ENCODE data around the gene TAS1R2.
"Not testable (repeated sequence)": the region's sequence is repeated elsewhere in the genome, so short reads cannot be mapped to it uniquely, and the experiment has no call there.

The TAS1R2 gene

DNA sequence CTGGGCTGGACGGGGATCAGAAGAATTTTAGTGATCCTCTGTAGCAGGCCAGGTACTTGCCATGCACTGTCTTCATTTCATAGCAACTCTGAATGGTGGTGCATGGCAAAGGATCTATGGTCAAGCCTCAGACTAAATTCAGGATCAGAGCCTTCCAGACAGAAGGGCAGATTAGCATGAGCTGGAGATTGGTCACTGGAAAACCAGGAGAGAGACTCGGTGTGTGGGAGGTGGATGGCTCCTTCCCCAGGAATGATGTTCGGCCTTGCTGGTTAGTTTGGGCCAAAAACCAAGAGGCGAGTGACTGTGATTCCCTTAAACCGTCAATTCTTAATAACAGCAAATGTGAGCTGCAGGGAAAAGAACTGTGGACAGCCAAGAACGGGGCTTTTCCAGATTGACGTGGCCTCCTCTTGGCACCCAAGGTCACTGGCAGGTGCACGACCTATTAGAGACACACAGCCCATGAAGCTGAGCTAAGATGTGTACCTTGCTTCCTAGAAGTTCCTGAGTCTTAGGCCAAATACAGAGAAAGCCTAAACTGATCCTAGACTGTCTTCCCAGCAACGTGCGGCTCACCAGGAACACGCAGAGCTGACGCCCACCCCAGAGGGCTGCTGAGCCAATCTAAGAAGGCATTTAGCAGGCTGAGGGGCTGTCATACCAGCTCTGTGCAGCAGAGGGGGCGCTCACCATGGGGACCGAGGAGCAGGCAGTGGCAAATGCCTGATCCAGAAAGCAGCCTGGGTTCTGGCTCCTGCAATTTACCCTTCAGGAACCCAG is 24.4 kb upstream of the TAS1R2 start:
- no peak for DNase-seq

DNA sequence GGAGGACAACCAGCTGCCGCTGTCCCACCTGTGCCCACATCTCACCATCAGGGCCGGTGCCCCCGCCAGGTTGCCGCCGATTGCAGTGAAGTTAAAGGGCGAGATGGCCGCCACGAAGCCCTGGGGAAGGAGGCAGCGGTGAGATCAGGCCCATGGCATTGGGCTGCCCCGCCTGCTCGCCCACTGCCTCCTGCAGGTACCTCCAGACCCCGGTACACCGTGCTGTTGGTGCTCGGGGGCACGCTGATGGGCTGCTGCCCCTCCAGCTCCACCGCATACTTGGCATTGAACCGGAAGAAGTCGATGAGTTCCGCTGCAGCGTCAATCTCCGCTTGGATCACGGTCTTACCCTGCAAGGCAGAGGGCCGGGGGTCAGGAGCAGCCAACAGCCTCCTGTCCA is 23.6 kb upstream of the TAS1R2 start:
- no peak for DNase-seq

DNA sequence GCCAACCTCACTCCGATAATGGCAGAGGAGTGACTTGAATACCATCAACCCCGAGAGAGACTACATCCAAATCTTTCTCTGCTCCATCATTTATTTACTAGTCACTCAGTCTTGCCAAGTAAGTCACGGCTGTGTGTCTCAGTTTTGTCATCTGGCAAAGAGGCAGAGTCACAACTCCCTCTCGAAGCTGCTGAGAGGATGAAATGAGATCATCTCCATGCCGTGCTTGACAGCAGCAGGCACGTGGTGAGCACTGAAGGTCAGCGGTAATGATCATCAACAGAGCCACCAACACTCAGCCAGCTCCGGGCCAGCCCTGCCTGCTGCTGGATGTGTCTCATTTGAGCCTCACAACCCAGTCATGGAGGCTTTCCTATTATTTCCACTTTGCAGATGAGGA is 23.0 kb upstream of the TAS1R2 start:
- no peak for DNase-seq

DNA sequence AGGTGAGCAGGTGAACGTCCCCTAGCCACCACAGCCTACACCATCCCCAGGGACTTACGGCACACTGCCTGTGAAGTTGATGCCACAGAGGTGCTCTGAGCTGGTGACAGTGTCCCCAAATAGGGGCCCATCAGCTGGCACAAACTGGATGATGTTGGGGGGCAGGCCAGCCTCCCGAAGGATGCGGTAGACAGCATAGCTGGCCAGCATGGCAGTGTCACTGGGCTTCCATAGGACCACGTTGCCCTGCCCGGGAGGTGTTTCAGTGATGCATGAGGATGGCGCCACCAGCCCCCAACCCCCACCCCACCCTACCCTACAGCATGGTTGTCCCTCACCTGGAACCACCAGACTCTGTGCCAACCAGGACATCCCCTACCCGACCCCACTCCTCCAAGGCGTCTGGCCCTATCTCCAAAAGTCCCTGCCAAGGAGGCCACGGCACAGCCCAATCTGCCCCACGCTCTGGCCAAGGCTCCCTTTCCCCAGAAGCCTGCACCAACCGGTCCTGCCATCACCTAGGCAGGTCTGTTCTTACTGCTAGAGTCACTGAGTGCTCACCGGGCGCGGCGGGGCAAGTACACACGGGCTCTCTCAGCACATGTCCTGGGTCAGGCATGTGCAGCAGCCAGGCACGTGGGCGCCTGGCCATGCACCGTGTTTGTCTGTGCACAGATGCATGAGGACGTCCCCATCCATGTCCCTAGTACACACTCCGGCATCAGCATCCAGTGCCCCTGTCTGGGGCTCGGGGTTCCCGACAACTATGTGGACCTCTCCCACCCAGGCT is 22.4 kb upstream of the TAS1R2 start:
- no peak for DNase-seq

DNA sequence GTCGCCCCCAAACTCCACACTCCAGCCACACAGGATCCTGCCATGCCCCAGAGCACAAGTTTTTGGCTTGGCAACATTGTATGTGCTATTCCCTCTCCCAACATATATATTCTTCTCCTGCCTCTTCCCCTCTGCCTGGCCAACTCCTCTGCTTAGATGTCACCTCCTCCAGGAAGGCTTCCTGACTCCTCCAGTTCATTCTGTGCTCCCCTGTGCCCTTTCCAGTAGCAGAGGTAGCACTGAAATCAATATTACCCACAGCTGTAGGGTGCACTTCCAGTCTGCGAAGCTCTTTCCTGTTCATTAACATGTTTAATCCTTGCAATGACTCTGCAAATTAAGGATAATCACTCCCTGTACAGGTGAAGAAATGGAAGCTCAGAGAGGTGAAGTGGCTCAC is 21.7 kb upstream of the TAS1R2 start:
- DNase-seq: no peak

DNA sequence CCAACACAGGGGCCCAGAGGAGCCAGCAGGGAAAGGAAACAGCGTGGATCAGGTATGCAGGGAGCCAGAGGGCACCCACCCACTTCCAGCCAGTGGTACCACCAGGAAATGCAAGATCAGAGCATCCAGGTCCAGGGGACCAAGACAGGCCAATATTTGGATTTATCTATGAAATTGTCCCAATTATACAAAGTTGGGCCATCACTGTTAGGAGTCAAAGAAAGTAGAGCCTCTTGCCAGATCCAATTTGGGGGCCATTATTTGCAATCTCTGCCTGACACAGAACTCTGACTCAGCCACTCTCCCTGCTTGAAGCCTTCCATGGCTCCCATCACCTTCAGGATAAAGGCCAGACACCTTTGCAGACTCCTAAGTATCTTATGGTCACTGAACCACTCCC is 21.1 kb upstream of the TAS1R2 start:
- no peak for DNase-seq

DNA sequence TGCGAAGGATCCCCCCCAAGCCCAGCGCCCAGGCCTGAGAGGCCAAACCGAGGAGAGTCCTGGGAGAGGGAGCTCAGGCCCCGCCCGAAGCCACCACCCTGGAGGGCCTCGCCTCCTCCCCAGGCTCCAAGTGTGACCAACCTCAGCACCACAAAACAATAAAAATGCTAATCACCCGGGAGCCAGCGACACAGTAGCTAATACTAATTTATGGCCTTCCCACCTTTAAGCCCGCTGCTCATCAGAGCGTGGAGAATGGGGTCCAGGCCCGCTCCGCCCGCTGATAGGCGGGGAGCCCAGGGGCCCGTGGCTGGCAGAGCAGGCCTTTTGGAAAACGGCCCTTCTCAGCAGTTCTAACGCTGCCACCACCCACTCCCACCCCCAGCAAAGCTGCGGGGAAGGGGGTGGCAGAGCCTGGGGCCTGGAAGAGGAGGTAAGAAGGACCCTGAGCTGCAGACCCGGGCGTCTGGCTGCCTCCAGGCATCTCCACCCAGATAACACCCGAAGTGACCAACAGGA is 20.4 kb upstream of the TAS1R2 start:
- peak; percentile 42 for DNase-seq

DNA sequence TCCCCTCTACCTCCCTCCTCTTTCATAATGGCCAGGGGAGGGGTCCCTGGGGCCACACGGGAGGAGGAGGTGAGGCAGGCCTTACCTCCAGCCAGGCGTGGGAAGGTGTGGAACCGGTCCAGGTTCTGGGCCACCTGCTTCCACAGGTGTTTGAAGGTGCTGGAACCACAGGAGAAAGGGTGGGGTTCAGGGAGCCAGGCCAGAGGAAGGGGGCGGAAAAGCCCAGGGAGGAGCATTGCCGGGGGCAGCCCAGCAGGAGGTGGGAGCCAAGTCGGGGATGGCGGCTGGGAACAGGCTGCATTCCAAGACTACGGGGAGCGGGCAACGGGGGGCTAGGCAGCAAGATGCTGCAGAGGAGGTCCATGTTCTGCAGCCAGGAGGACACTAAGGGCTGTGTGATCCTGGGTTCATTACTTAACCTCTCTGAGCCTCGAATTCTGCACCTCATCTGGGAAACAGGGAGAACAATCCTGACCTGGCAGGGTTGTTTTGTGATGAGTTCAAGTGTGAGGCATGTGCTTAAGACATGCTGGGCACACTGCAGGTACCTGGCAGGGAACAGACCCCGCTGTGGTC is 19.8 kb upstream of the TAS1R2 start:
- no peak for DNase-seq

DNA sequence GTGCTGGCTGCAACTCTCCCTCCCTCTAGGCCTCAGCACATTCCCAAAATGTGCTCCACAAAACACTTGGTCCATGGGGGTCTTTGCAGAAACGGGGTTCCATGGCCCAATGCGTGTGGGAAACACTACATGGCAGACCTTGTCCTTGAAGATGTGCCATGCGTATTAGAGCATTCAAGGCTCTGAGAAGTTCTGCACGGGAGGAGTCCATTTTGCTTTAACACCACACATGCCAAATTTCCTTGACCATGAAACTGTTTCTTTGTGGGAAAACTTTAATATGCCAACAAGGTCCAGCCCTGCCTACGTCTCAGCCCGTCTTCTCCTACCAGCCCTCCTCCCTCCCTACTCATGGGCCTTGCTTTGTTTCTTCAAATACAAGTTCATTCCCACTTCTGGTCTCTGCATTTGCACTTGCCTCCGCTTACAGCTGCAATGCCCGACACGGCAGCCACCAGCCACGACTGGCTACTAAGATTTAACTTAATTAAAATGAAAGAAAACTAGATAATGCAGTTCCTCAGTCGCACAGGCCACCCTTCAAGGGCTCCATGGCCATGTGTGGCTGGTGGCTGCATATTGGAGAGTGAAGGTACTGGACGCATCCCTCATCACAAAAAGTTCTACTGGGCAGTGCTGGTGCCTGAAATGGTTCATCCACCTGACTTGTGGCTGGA is 19.2 kb upstream of the TAS1R2 start:
- no peak for DNase-seq

DNA sequence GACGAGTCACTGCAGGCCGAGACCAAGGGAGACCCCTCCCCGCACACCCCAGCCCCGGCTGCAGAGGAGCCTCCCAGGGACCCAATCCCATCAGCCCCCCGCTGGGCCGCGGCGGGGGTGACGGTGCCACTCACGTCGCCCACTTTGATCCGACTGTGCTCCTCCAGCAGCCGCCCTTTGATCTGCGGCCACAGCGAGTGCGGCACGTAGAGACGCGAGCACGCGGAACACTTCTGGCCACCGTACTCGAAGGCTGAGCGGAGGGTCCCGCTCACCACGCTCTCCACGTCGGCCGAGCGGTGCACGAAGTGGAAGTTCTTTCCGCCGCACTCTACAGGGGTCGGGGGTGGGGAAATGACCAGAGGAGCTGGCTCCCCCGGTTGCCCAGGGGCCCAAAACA is 17.8 kb upstream of the TAS1R2 start:
- no peak for DNase-seq

DNA sequence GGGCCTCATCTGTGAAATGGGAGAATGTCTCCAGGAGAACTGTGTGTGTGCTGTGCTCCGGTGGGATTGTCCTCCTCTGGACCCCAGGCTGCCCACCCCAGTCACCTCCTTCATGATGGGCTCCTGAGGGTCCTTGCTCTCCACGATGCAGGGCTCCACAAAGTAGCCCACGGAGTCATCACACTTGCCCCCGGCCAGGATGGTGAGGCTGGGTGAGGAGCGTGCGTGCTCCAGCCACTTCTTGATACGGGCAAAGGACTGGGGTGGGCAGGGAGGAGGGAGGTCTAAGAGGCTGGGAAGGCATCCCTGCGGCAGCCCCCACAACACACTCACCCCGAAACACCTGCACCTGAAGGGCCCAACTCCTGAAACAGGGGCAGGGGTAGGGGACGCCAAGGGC is 16.8 kb upstream of the TAS1R2 start:
- DNase-seq: no peak

DNA sequence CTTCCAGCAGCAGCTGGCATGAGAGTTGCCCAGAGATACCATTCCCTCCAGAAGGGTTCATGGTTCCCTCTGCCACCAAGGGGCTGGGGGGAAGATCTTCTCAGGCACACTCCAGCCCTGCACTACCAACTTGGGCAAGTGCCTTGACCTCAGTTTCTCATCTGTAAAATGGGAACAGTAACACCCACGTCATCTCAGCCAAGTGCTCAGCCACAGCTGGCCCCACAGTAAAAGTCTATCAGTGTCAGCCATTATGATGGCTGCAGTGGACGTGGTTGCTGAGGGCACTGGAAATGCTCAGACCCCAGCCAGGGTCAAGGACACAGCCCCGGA is 16.3 kb upstream of the TAS1R2 start:
- DNase-seq: no peak

DNA sequence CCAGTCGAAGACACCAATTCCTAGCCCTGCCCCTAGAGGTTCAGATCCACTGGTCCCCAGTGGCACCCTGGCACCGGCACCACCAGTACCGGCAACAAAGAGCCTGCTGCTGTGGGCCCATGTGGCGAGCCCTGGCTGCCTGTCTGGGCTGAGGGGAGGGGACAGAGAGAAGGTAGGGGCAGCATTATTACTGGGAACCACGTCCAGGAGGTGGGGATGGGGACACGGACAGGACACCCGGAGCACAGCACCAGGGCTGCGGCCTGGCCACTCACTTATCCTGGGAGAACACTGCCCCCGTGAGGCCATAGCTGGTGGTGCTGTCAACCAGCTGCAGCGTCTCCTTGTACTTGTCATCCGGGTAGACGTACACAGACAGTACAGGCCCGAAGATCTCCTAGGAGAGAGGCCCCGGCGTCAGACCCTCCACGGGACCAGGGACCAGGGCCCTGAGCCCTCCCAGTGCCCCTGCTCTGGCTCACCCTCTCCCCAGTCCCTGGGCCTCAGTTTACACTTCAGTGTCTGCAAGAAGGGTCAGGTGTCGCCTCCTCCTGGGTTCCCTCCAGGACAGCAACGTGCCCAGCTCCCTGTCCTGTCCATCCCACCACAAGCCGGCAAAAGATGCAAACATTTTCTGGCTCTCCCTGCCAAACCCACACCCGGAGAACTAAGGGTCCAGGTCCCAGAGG is 15.8 kb upstream of the TAS1R2 start:
- DNase-seq: no peak

DNA sequence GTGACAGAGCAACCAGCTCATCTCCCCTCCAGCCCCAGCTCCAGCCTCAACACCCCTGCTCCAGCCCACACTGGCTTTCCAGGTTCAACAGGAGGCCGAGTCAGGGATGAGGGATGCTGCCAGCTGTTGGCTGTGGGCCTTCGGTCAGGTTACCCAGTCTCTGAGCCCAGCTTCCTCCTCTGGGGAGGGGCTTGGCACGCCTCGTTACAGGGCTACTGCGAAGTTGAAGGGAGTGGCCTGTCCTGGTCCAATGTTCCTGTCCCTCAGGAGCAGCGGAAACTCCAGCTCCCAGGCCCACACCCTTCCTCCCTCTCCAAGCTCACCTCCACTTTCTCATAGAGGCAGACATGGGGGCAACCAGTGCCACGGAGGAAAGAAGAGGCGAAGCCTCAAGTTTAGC is 15.1 kb upstream of the TAS1R2 start:
- DNase-seq: no peak

DNA sequence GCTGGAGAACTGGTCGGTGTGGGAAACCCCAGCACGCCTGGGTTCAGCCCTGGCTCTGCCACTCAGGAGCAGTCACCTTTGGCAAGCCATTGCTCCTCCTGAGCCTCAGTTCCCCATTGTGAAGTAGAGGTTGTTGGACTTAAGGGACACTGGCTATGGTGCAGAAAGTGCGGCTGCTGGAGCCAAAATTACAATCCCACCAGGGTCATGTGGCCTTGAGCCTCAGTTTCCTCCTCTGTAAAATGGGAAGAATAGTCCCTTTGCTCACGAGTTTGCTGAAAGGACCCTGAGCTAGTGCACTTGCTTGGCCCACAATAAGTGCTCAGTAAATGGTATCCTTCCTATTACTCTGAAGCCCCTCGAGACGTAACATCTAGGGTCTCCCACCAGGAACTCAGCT is 14.6 kb upstream of the TAS1R2 start:
- no peak for DNase-seq

DNA sequence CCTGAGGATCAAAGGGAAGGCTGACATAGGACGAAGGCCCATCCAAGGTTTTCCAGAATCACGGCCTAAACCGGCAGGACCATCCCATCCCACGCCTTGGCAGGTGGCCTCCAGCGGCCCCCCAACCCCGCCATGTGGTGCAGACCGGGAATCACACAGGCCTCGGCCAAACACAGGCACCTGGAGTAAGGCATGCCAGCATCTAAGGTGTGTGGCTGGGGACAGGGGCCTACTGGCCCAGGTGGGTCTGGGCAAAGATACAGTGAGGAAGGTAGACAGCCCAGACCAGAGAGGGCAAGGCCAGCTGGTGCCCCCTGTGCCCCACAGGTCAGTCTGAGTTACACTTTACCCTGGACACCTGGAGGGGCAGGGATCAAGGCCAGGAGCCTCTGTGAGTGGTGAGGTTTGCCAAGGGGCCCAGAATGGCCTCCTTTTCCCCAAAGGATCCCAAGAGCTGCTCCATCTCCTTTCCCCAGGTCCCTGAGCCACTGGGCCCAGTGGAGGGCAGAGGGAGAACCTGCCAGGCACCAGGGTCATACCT is 12.7 kb upstream of the TAS1R2 start:
- DNase-seq: no peak

DNA sequence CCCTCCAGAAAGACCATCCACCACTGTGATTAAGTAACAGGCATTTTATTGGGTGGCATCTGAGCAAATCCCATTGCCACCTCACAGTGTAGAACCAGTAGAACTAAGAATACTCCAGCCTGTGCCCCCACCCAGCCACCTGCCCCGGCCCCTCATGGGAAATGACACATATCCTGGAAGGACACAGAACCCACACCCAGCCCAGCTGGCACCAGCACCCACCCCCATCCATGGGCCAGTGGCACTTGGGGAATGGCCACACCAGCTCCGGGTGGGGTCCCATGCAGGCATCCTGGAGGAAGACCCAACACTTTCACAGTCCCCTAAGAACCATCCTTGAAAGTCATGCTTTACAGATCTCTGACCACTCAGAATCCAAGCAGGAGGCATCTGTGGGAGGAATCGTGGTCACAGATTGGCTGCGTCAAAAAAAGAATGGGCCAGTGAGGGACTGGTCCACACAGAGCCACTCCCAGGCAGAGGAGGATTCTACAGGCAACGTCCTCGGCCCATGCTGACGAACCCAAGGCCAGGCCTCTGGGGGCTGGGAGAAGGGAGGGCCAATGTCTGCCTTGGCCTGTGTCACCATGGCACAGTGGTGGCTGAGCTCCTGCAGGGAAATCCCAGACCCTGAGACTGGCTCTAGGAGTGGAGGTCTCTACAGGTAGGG is 12.1 kb upstream of the TAS1R2 start:
- no peak for DNase-seq

DNA sequence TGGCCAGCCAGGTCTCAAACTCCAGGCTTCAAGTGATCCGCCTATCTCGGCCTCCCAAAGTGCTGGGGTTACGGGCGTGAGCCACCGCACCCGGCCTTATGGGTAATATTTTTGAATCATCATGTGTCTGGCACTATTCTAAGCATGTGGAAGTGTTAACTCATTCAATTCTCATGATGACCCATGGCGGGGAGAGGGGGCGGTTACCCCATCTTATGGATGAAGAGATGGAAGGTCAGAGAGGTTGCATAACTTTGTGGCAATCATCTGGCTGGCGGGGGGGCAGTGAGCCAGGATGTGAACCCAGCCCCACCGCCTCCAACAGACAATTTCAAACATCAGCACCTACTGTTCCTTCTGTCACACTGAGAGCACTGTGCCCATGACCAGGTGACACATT is 11.5 kb upstream of the TAS1R2 start:
- no peak for DNase-seq

DNA sequence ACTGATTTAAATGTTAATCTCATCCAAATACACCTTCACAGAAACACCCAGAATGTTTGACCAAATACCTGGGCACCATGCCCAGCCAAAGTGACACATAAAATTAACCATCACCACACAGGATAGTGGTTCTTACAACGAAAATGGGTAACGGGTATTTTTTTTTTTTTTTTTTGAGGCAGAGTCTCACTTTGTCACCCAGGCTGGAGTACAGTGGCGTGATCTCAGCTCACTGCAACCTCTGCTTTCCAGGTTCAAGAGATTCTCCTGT is 11.1 kb upstream of the TAS1R2 start:
- not testable (repeated sequence) for DNase-seq

DNA sequence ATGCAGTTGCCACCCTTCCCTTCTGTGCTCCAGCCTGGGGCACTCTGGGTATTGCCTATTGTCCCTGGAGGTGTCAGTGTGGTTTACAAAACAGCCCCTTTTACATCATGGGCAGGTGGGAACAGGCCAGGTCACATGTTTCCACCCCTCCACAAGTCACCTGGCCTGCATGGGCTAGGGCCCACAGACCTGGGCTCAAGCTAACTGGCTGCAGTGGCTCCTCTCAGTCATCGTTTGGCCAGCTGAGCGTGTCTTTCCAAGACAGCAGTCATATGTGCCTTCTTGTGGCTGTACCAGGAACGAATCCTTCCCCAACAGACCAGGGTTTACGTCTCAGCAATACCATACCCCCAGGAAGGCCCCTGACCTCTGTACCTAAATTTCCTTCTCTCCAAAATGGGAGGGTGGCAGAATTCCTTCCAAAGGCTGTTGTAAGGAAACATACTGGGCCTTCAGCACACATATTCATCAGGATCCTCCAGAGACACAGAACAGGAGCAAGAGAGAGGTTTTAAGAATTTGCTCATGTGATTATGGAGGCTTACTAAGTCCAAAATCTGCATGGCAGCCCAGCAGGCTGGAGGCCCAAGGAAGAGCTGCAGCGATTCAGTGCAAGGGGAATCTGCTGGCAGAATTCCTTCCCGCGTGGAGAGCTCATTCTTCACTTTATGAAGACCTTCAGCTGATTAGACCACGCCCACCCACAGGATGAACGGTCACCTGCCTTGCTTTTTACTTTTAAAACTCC is 10.6 kb upstream of the TAS1R2 start:
- no peak for DNase-seq

DNA sequence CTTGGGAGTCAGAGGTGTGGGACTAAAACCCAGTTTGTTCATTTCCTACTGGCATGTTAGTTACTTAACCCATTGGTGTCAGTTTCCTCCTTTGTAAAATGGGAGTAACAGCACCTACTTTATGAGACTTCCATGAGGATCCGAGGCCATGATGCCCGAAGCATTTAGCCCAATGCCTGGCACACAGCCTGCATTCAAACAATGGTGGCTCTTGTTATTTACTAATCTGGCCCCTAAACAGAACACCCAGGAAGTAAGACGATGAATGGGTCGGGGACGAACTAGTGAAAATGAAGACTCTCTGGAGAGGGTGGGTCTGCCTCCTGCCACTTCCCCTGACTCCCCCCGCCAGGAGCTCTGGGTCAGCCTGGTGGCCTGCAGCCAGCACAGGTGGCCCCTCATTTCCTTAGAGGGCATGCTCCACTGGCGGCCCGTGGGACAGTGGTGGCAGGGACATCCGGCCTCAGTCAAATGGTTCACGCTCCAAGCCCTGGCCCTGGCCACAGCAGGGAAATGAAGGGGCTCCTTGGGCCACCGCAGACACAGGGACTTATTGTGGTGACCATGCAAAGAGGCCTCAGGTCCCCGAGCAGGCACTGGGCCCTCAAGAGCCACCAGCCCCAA is 9.5 kb upstream of the TAS1R2 start:
- DNase-seq: no peak

Measured in NCI-H524 treated with DMSO at 0.1 percent for 48 hours (cell line).